HL-60/S4 (cell line): Measurements from ENCODE around the gene SIRT7.

Experiments
- in situ Hi-C: fragments of 300-500 bp; cut with MboI; formaldehyde crosslinking; loops from 2 replicates; pipeline ENCODE4 v1.14.3; 2022; ENCODE audit warnings: low sequenced_read_pairs

SIRT7 gene

DNA sequence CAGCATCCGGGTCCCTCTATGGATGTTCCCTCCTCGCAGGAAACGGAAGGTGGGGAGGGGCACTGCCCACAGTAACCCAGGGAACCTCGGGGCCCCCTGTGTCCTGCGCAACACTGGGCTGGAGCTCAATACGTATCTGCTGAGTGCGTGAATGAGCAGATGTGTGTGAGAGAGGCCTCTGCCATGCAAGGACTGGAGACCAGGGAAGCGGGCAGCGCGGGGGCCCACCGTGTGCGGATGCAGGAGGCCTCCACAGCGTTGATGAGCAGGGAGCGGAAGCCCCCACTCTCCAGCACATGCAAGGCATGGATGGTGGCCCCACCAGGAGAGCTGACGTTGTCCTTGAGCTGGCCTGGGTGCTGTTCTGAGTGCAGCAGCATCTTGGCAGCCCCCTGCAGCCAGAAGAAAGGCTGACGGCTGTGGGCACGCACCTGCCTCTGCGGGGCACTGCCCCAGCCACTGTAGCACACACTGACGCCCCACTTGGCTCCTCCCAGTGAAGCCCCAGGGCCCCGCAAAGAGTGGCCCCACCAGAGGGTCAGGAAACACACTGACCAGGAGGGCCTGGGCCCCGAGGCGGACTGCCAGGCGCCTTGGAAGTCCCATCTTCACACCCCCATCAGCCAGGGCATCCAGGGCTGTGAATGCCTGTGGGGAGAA is 16.3 kb upstream of the SIRT7 start:
- in situ Hi-C loops: no loop called here

GRCh38 chr17:81933178-81933699 is 15.3 kb upstream of the SIRT7 start:
- in situ Hi-C loops: no loop called here

GRCh38 chr17:81932333-81932983 is 14.5 kb upstream of the SIRT7 start:
- in situ Hi-C loops: no loop called here

DNA sequence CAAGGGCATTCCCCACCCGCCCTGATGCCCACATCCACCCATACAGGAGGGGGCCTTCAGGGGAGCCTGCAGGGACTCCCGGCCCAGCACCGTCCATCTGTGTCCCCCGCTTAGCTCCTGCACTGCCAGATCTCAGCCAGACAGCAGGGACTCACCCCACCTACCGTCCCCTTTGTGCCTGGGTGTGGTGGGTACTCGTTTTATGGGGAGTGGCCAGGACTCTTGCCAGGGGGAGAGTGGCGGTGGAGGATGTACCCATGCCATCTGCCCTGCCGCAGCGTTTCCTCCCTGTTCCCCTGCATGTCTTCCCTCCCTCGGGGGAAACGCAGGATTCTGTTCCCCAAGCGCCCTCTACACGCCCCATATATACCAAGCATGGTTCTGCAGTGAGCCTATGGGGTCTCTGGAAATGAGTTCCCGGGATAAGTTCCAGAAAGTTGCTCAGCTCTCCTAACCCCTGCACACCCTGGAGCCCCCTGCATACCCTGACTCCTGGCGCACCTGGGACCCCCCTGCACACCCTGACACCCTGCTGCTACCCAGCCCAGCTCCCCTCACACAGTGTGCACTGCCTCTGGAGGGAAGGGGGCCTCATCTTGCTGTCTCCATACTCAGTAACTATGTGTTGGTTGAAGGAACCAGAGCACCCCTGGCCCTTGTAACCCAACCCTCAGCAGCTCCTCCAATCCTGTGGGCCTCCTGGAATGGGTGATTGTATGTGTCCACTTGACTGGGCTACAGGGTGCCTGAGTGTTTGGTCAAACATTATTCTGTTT is 13.8 kb upstream of the SIRT7 start:
- in situ Hi-C loops: no loop called here

DNA sequence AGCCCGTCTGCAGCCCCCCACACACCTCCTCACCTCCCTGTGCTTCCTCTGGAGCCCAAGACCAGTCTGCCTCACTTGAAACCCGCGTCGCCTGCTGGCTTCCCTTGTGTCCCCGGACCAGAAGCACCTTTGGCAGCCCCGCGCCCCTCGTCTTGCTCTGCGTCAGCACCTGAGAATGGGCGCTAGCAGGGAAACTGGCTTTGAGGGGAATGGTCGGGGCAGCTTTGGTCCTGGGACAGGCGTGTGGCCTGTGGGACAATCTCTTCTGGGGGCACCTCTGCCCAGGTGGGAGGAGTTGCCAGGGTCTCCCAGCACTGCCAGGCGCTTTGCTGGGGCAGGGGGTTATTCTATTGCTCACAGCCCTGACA is 13.2 kb upstream of the SIRT7 start:
- in situ Hi-C loops: no loop called here

DNA sequence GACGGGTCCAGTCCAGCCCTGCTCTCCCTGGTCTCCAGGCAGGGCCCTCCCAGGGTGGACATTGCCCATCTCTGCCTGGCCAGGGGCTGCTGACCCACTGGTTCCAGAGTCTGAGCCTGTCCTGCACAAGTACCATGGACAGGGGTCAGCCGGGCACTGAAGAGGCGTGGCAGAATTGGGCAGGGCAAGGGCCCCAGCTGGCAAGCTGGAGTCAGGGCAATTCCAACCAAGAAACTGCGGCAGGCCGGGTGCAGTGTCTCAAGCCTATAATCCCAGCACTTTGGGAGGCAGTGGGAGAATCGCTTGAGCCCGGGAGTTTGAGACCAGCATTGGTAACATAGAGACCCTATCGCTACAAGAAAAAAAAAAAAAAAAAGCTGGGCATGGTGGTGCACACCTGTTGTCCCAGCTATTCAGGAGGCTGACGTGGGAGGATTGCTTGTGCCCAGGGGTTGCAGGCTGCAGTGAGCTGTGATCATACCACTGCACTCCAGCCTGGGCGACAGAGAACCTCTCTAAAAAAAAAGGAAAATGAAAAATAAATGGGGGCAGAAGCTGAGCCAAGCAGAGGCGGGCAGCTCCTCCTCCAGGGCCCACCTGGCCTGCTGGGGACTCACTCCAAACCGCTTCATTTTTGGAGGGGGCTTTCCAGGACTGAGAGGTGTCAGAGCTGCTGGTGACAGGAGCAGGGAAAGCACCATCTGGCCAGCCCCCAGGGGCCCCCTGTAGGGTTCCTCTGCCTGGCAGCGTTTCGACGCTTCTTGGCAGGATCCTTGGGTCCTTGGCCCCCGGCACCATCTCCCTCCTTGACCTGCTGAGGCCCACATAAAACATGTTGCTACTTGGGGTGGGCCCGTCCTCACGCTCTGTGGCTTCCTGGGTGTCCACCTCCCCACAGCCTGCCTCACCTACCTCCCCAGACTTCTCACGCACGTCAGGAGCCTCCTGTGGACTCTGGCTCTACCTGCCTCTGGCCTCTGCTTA is 12.5 kb upstream of the SIRT7 start:
- in situ Hi-C loops: no loop called here

DNA sequence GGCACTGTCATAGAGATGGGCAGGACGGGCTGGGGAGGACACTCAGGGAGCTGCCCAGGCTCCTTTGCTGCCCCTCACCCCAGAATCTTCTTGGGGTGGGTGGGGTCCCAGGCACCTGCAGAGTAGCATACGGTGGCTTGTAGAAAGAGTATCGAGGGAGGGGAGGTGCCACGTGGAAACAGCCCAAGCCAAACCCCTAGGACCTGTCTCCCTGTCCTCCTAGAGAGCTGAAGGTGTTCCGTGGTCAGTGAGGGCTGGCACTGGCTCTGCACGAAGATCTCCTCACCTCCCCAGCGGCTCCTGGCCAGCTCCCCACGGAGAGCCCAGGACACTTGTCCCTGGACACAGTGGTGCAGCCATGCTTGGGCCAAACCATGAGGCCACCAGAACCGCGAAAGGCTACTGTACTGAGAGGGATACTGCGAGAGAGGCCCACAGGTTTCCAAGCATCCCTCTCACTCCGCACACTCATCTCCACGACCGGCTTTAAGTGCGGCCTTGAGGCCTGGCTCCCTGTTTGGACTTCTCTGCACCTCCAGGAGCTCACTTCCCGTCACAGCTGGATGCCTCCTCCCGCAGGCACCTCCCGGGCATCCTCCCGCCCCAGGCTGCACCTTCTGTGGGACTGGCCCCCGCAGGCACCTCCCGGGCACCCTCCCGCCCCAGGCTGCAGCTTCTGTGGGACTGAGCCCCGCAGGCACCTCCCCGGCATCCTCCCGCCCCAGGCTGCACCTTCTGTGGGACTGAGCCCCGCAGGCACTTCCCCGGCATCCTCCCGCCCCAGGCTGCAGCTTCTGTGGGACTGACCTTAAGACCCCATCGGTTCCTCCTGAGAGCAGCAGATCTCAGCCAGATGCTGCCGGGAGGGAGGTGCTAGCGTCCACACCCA is 11.5 kb upstream of the SIRT7 start:
- in situ Hi-C loops: no loop called here

DNA sequence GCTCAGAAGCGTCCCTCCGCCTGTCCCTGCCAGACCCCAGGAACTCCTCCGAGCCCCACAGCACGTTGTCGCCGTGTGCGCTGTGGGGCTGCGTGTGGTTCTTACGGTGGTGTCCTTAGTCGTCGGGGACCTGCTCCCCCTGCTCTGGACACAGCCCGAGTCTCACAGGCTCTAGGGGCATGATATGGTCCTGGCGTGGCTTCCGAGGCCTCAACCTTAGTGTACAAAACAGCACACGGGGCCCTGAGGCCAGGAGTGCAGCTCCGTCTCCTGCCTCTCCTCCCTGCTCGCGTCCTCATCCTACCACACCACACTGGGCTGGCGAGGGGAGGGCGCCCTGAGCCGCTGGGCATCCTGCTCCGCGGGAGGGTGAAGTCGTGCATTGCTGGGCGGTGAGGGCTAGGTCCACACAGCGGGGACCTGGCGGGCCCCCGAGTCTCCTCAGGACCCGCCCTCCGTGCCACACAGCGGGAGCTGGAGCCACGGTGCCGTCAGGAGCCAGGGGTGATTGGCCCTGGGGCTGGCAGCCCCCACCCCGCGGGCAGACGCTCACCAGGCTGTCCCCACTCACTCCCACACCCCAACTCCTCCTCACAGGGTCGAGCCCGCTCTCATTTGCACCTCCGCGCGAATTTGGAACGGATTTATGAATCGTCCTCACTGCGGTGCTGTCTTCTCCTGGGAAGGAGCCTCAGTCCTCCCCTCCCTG is 10.7 kb upstream of the SIRT7 start:
- in situ Hi-C loops: no loop called here

- in situ Hi-C loops: no loop called here
These were observed 9.9 kb upstream of the SIRT7 start, which contains the start of gene MAFG for GRCh38 chr17:81927653-81928543. Gene MAFG (minus strand): TSS chr17:81927735. CDS start chr17:81923185, 4,550 bp downstream.

DNA sequence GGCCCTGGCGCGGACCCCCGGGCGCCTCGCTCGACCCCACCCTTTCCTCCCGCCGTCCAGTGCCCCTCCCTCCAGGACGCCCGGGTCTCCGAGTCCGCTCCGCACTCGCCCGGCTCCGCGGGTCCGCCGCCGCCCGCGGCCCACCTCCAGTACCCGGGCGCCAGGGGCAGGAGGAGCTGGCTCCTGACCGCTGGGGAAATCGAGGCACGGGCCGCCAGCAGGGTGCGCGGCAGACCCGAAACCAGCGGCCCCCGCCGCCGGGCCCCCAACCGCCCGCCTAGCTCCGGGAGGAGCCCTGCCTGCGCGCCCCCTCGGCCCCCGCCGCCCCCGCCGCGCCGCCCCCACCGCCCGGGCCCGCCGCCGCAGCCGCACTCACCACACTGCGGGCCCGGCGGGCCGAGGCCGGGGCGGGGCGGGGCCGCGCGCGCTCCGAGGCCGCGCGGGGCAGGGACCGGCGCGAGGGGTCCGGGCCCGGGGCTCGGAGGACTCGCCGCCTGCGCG is 9.2 kb upstream of the SIRT7 start:
- in situ Hi-C loops: no loop called here

DNA sequence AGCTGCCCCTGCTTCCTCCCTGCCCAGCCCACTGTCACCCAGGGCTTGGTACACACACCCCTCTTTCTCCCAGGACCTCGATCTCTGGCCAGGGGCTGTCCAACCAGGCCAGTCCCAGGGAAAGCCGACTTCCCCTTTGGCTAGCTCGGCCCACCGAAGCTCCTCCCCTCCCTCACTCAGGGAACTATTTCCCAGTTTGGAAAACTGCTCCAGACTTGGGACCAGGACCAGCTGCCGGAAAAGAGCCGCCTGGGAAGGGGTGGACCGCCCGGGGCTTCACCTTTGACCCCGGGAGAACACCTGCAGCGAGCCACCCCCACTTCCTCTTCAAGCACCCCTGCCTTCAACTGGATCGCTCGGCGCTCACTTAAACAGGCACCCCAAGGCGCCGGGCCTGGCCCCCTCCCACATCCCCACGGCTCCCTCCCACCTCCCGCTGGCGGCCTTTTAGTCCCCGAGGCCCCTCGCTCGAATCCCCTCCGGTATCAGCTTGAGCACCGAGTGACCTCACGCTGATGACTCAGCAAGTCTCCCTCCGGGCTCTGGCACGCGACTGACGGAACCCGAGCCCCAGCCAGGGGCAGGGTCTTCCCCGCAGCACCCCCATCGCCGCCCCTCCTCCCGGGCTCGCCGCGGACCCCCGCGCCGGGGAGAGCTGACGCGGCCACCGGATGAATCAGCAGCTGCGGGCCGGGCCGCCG is 8.6 kb upstream of the SIRT7 start:
- in situ Hi-C loops: no loop called here

DNA sequence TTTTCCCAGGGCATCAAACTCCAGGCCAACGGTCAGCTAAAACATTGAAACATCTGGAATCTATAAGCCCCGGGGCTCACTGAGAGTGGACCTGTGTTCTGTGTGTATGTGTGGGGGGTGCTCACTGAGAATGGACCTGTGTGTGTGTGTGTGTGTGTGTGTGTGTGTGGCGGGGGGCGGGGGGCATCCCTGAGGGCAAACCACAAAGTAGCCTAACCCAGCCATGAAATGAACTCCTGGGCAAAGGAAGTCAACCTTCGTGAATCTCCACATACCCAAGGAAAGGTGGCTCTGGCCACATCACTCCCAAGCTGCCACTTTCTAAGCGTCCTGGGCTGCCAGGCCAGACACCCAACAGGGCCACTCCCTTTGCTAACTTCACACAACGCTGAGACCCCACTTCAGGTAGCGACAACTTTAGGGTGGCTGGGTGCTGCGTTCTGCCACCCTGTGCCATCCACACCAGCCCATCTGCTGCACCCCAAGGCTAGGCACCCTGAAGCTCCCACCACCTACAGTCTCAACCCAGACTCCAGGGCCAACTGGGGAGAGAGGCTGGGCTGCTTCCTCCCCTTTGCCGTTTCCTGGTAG is 8.0 kb upstream of the SIRT7 start:
- in situ Hi-C loops: no loop called here

DNA sequence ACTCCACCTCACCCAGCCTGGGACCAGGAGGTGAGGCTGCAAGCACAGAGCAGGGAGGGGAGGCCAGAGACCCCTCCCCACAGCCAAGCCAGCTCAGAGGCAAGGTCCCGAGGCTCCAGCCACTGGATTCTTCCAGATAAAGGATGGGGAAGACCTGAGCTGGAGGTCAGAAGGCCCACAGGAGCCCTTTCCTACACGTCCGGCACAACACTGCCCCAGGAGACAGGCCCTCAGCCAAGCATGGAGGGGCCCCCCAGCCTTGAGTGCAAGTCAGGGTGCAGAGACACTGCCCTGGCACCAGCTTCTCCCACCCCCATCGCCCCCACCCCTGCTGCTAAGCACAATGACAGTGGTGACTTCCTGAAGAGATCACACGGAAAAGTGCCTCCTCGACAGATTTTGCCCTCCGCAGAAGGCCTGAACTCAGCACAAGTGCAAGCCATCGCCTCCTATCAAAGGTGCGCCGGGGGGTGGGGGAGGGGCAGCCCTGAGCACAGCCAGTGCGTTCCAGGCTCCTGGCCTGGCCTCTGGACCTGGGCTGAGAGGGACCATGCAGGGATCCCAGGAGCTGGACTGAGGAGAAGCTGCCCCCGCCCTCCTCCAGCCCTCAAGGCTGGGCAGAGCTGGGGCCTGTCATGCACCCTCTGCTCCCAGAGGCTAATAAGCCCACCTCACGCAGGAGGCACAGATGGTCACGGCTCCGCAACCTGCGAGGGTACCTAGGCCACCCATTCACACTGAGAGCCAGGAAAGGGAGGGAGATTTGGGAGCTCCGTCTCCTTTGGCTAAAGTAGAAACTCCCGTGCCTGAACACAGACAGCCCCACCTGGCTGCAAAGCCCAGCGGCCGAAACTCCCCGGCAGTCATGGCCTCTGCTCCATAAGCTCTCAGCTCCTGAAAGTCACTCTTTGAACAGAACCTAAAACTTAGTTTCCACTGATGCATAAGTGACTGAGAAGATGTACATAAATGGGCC is 6.9 kb upstream of the SIRT7 start:
- in situ Hi-C loops: no loop called here

GRCh38 chr17:81923302-81924260 is 5.6 kb upstream of the SIRT7 start:
- in situ Hi-C loops: no loop called here
